B cell (primary cell): ENCODE results near the gene HACE1.

Experiments
- EZH2 ChIP-seq: IDR thresholded peaks from 2 replicates; pipeline ENCODE4 v1.6.1; 2012; ENCODE audit warnings: borderline replicate concordance, low read depth, mild to moderate bottlenecking, moderate library complexity, low read length; ENCODE audit not compliant: insufficient read depth, poor library complexity, severe bottlenecking
- TF ChIP-seq, protein P1 (sequence below): fragments of 200-600 bp; IDR thresholded peaks from one replicate; pipeline ENCODE4 v1.8.0; 2022; ENCODE audit warnings: antibody characterized with exemption, mild to moderate bottlenecking

DNA sequence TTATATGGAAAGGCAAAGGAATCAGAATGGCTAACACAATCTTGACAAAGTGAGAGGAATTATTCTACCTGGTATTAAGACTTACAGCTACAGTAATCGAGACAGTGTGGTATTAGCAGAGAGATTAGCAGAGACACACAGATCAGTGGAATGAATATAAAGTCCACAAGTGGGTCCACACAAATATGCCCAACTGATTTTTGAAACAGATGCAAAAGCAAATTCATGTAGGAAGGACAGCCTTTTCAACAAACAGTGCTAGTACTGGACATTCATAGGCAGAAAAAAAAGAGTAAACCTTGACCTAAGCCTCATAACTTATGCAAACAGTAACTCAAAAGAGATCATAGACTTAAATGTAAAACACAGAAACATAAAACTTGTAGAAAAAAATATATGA is 22.6 kb downstream of the HACE1 start:
- no peak for TF ChIP-seq EZH2
- TF ChIP-seq, protein P1, sequence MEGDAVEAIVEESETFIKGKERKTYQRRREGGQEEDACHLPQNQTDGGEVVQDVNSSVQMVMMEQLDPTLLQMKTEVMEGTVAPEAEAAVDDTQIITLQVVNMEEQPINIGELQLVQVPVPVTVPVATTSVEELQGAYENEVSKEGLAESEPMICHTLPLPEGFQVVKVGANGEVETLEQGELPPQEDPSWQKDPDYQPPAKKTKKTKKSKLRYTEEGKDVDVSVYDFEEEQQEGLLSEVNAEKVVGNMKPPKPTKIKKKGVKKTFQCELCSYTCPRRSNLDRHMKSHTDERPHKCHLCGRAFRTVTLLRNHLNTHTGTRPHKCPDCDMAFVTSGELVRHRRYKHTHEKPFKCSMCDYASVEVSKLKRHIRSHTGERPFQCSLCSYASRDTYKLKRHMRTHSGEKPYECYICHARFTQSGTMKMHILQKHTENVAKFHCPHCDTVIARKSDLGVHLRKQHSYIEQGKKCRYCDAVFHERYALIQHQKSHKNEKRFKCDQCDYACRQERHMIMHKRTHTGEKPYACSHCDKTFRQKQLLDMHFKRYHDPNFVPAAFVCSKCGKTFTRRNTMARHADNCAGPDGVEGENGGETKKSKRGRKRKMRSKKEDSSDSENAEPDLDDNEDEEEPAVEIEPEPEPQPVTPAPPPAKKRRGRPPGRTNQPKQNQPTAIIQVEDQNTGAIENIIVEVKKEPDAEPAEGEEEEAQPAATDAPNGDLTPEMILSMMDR, result no peak
